MM.1S (cell line): ENCODE measurements around the gene UGT1A5.

ENCODE experiments used
- DNase-seq: peaks from one replicate; pipeline ENCODE4 v3.0.0-alpha.2; 2015
- H2AFZ ChIP-seq: fragments of 300-600 bp; sonication (generic); 2 replicates; pipeline ENCODE4 v1.6.0; 2016; ENCODE audit warnings: antibody characterized with exemption, low read length
- H3F3A ChIP-seq: fragments of 300-600 bp; sonication (generic); 2 replicates; pipeline ENCODE4 v1.6.1; 2016; ENCODE audit warnings: mild to moderate bottlenecking, antibody characterized with exemption, low read length, moderate library complexity, mixed read lengths; ENCODE audit not compliant: insufficient read depth
- H3K27ac ChIP-seq: fragments of 300-600 bp; sonication (generic); 2 replicates; pipeline ENCODE4 v1.5.1; 2016; ENCODE audit warnings: mild to moderate bottlenecking, low read length
- H3K27me3 ChIP-seq: fragments of 300-600 bp; sonication (generic); replicated peaks from 2 replicates; pipeline ENCODE4 v1.6.0; 2016; ENCODE audit warnings: low read length; ENCODE audit not compliant: insufficient read depth
- H3K36me3 ChIP-seq: fragments of 300-600 bp; sonication (generic); replicated peaks from 2 replicates; pipeline ENCODE4 v1.6.1; 2016; ENCODE audit warnings: mild to moderate bottlenecking, low read length, mixed read lengths; ENCODE audit not compliant: insufficient read depth
- H3K4me1 ChIP-seq: fragments of 300-600 bp; sonication (generic); 2 replicates; pipeline ENCODE4 v1.6.1; 2016; ENCODE audit warnings: low read length, mixed read lengths
- H3K4me2 ChIP-seq: fragments of 300-600 bp; sonication (generic); 2 replicates; pipeline ENCODE4 v1.6.0; 2016; ENCODE audit warnings: low read depth, low read length
- H3K4me3 ChIP-seq: fragments of 300-600 bp; sonication (generic); 2 replicates; pipeline ENCODE4 v1.5.1; 2016; ENCODE audit warnings: low read length, mixed read lengths
- H3K79me2 ChIP-seq: fragments of 300-600 bp; sonication (generic); 2 replicates; pipeline ENCODE4 v1.6.1; 2016; ENCODE audit warnings: mixed run types, low read length, mixed read lengths
- H3K9ac ChIP-seq: fragments of 300-600 bp; sonication (generic); 2 replicates; pipeline ENCODE4 v1.6.1; 2016; ENCODE audit warnings: low read length, mixed read lengths
- H3K9me2 ChIP-seq: fragments of 300-600 bp; sonication (generic); replicated peaks from 2 replicates; pipeline ENCODE4 v1.6.1; 2016; ENCODE audit warnings: mild to moderate bottlenecking, low read length, mixed read lengths; ENCODE audit not compliant: insufficient read depth
- H3K9me3 ChIP-seq: fragments of 300-600 bp; sonication (generic); replicated peaks from 2 replicates; pipeline ENCODE4 v1.6.1; 2016; ENCODE audit warnings: mild to moderate bottlenecking, low read length, mixed read lengths; ENCODE audit not compliant: insufficient read depth
- H4K20me1 ChIP-seq: fragments of 300-600 bp; sonication (generic); 2 replicates; pipeline ENCODE4 v1.6.1; 2016; ENCODE audit warnings: mild to moderate bottlenecking, low read length, moderate library complexity, mixed read lengths; ENCODE audit not compliant: insufficient read depth
- EZH2 ChIP-seq: fragments of 300-600 bp; sonication (generic); optimal IDR thresholded peaks from 2 replicates; pipeline ENCODE3; 2017; ENCODE audit warnings: low read depth, mild to moderate bottlenecking, antibody characterized with exemption, low read length, mixed read lengths
- EZH2phosphoT487 ChIP-seq: fragments of 300-600 bp; sonication (generic); IDR thresholded peaks from 2 replicates; pipeline ENCODE4 v1.6.1; 2018; ENCODE audit warnings: antibody characterized with exemption, low read length
- TF ChIP-seq, protein P1 (sequence below): fragments of 300-600 bp; sonication (generic); IDR thresholded peaks from 2 replicates; pipeline ENCODE4 v1.5.1; 2016; ENCODE audit warnings: antibody characterized with exemption, low read length, mixed read lengths

Gene UGT1A5

DNA sequence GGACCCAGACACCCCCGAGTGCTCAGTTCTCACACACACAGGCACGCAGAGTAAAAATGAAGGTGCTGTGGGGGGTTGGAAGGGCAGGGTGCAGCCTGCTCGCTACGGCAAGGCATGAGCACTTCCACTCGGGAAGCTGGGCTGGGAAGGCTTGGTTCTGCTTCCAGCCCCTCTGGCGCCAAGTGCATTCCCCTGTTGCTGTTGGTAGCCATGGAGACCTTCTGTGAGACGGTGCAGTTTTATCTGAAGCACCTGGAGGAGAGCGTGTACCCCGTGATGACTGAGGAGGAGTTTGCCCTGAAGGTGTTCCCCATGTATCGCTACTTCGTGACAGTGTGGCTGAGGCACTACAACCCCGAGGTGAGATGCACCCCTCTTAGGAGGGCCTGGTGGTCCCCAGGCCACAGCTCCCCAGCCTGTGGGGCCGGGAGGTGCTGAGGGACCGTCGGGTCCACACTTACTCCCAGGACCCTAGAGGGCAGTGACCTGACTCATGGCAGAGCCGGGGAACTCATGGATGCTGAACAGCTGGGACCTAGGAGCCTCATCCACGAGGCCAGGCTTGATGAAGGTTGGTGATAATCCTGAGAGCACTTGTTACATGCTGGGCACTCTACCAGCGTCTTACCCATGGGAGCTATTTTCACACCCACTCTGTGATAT is 80.9 kb downstream of the UGT1A5 start:
- H3F3A ChIP-seq, result no peaks in the 10 kb centered on the region
- H3K79me2 ChIP-seq, result no peaks in the 10 kb centered on the region
- H3K27ac ChIP-seq, result no peak overlapping the region
- no peaks in the 10 kb centered on the region for H3K9me2 ChIP-seq
- no peak overlapping the region for H3K4me2 ChIP-seq
- no peaks in the 10 kb centered on the region for H4K20me1 ChIP-seq
- no peak overlapping the region for H3K4me3 ChIP-seq
- H3K9ac ChIP-seq, result no peak overlapping the region
- no peaks in the 10 kb centered on the region for H3K4me1 ChIP-seq
- TF ChIP-seq EZH2 (no peak), EZH2phosphoT487 (no peak)
- TF ChIP-seq, protein P1, sequence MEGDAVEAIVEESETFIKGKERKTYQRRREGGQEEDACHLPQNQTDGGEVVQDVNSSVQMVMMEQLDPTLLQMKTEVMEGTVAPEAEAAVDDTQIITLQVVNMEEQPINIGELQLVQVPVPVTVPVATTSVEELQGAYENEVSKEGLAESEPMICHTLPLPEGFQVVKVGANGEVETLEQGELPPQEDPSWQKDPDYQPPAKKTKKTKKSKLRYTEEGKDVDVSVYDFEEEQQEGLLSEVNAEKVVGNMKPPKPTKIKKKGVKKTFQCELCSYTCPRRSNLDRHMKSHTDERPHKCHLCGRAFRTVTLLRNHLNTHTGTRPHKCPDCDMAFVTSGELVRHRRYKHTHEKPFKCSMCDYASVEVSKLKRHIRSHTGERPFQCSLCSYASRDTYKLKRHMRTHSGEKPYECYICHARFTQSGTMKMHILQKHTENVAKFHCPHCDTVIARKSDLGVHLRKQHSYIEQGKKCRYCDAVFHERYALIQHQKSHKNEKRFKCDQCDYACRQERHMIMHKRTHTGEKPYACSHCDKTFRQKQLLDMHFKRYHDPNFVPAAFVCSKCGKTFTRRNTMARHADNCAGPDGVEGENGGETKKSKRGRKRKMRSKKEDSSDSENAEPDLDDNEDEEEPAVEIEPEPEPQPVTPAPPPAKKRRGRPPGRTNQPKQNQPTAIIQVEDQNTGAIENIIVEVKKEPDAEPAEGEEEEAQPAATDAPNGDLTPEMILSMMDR, result no peak
- H3K9me3 ChIP-seq, result no peaks in the 10 kb centered on the region
- no peak for DNase-seq
- H3K27me3 ChIP-seq, result no peaks in the 10 kb centered on the region
- no peak overlapping the region for H2AFZ ChIP-seq
- H3K36me3 ChIP-seq, result no peaks in the 10 kb centered on the region

DNA sequence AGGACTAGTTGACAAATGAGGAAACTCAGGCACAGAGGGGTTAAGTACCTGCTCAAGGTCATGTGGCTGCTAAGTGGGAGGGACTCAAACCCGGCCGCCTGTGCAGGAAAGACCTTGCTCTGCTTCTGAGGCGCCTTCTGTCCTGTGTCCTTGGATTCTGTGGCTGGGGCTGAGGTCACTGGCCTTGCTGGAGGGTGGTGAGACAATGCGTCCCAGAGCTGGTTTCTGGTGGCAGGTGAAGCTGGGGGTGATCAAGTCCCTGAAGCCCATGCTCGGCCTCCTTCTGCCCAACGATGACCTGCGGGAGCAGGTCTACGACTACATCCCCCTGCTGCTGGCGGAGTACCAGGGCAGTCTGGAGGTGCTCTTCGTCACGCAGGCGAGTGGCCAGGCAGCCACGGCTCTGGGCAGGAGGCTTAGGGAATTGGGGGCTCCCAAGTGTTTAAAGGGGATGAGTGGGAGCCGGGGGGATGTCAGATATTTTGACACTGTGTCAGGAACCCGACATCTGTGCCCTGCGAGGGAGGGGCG is 81.5 kb downstream of the UGT1A5 start:
- TF ChIP-seq, protein P1, result no peak
- TF ChIP-seq EZH2phosphoT487 (no peak), EZH2 (no peak)
- H3K27ac ChIP-seq, result no peak overlapping the region
- H3K36me3 ChIP-seq, result no peaks in the 10 kb centered on the region
- H3K79me2 ChIP-seq, result no peaks in the 10 kb centered on the region
- no peak overlapping the region for H3K4me2 ChIP-seq
- H3K9me3 ChIP-seq, result no peaks in the 10 kb centered on the region
- DNase-seq, result no peak
- H4K20me1 ChIP-seq, result no peaks in the 10 kb centered on the region
- H3F3A ChIP-seq, result no peaks in the 10 kb centered on the region
- H3K9ac ChIP-seq, result no peak overlapping the region
- H3K9me2 ChIP-seq, result no peaks in the 10 kb centered on the region
- H3K4me3 ChIP-seq, result no peak overlapping the region
- H3K4me1 ChIP-seq, result no peaks in the 10 kb centered on the region
- no peaks in the 10 kb centered on the region for H3K27me3 ChIP-seq
- H2AFZ ChIP-seq, result no peak overlapping the region

GRCh38 chr2:233795735-233796171 is 83.0 kb downstream of the UGT1A5 start:
- H3K9me3 ChIP-seq, result no peaks in the 10 kb centered on the region
- no peak for DNase-seq
- H2AFZ ChIP-seq, result no peak overlapping the region
- no peaks in the 10 kb centered on the region for H3F3A ChIP-seq
- no peaks in the 10 kb centered on the region for H3K79me2 ChIP-seq
- peaks cover under 1% of the 10 kb centered on the region for H3K4me1 ChIP-seq
- no peak overlapping the region for H3K4me2 ChIP-seq
- no peak overlapping the region for H3K9ac ChIP-seq
- H3K9me2 ChIP-seq, result no peaks in the 10 kb centered on the region
- no peak for TF ChIP-seq EZH2phosphoT487
- TF ChIP-seq EZH2, result no peak
- TF ChIP-seq, protein P1, result no peak
- no peak overlapping the region for H3K27ac ChIP-seq
- H3K36me3 ChIP-seq, result no peaks in the 10 kb centered on the region
- H4K20me1 ChIP-seq, result no peaks in the 10 kb centered on the region
- H3K27me3 ChIP-seq, result no peaks in the 10 kb centered on the region
- no peak overlapping the region for H3K4me3 ChIP-seq
